Brain pericyte (primary cell): ENCODE results near the gene MAN2A2.

Source experiments
- DNase-seq: peaks from one replicate; pipeline ENCODE4 v3.0.0-alpha.2; 2012; ENCODE audit warnings: low read depth, low spot score

Gene MAN2A2

GRCh38 chr15:90960298-90961091 lies 57.4 kb downstream of the MAN2A2 start:
- no peak for DNase-seq

- no peak for DNase-seq
Observed at GRCh38 chr15:90962021-90962420, 58.9 kb downstream of the MAN2A2 start.

- DNase-seq, result no peak
Observed at GRCh38 chr15:90966262-90966661, 63.2 kb downstream of the MAN2A2 start.

- no peak for DNase-seq
Observed at GRCh38 chr15:90967206-90967605, 64.1 kb downstream of the MAN2A2 start.

GRCh38 chr15:90968434-90968833 lies 65.3 kb downstream of the MAN2A2 start:
- DNase-seq, result no peak

- no peak for DNase-seq
Observed at GRCh38 chr15:90970274-90970673, 67.2 kb downstream of the MAN2A2 start.

GRCh38 chr15:90972133-90972532 lies 69.0 kb downstream of the MAN2A2 start:
- DNase-seq, result no peak
